GM12878 (cell line): Measurements from ENCODE around the gene ACADM. TPM values are rescaled to one million over a fixed set of nuclear protein-coding genes. Genes with fewer than 3 reads are reported as not detected.

ENCODE experiments used
- BCL11A ChIP-seq: IDR thresholded peaks from 2 replicates; pipeline ENCODE4 v1.6.1; 2011; ENCODE audit warnings: low read depth, low read length
- BRCA1 ChIP-seq: IDR thresholded peaks from 2 replicates; pipeline ENCODE4 v1.6.1; 2011; ENCODE audit warnings: low read depth, low read length, improper control_type of control experiment
- CBX3 ChIP-seq: fragments of 200-600 bp; sonication (generic); IDR thresholded peaks from 2 replicates; pipeline ENCODE4 v1.6.1; 2016; ENCODE audit warnings: low read depth, borderline replicate concordance
- CEBPB ChIP-seq, 2 experiments: fragments of 150-350 bp in 1 of 2; IDR thresholded peaks; 2 replicates each; pipeline ENCODE4 v1.6.1; 2012 to 2014; ENCODE audit warnings: low read depth in 2 of 2, low read length in 2 of 2, borderline replicate concordance in 1 of 2, inconsistent platforms in 1 of 2
- CREM ChIP-seq: IDR thresholded peaks from 2 replicates; pipeline ENCODE4 v1.6.1; 2014; ENCODE audit warnings: antibody characterized with exemption, low read depth
- EP300 ChIP-seq, 2 experiments: fragments of 150-350 bp in 1 of 2; IDR thresholded peaks; 2 replicates each; pipeline ENCODE4 v1.6.1; 2011 to 2012; ENCODE audit warnings: low read depth in 2 of 2, low read length in 2 of 2, borderline replicate concordance in 1 of 2, improper control_type of control experiment in 1 of 2, inconsistent platforms in 1 of 2; ENCODE audit not compliant: control insufficient read depth in 1 of 2
- IRF4 ChIP-seq: IDR thresholded peaks from 2 replicates; pipeline ENCODE4 v1.6.1; 2011; ENCODE audit warnings: low read depth, low read length
- JUND ChIP-seq: IDR thresholded peaks from 2 replicates; pipeline ENCODE4 v1.6.1; 2012; ENCODE audit warnings: low read depth, mild to moderate bottlenecking, low read length, improper control_type of control experiment, moderate library complexity
- MXI1 ChIP-seq: fragments of 150-350 bp; IDR thresholded peaks from 2 replicates; pipeline ENCODE4 v1.6.1; 2011; ENCODE audit warnings: low read depth, mild to moderate bottlenecking, inconsistent platforms, low read length, improper control_type of control experiment
- MYC ChIP-seq: IDR thresholded peaks from 2 replicates; pipeline ENCODE4 v1.6.1; 2011; ENCODE audit warnings: mild to moderate bottlenecking, low read length, moderate library complexity, inconsistent platforms; ENCODE audit not compliant: insufficient read depth, insufficient replicate concordance, insufficient read length, severe bottlenecking
- NFIC ChIP-seq: IDR thresholded peaks from 2 replicates; pipeline ENCODE4 v1.6.1; 2012; ENCODE audit warnings: low read depth, mild to moderate bottlenecking, inconsistent platforms, low read length, moderate library complexity
- POLR2AphosphoS2 ChIP-seq: IDR thresholded peaks from 2 replicates; pipeline ENCODE4 v1.6.1; 2011; ENCODE audit warnings: low read depth, mild to moderate bottlenecking, low read length, improper control_type of control experiment, moderate library complexity
- RFX5 ChIP-seq: IDR thresholded peaks from 2 replicates; pipeline ENCODE4 v1.6.1; 2011; ENCODE audit warnings: low read depth, low read length, improper control_type of control experiment
- SMAD5 ChIP-seq: IDR thresholded peaks from 2 replicates; pipeline ENCODE4 v1.6.1; 2016; ENCODE audit warnings: antibody characterized with exemption, low read depth
- SREBF2 ChIP-seq: IDR thresholded peaks from 2 replicates; pipeline ENCODE4 v1.6.1; 2012; ENCODE audit warnings: mild to moderate bottlenecking, low read length
- SRF ChIP-seq, 2 experiments: IDR thresholded peaks; 2 replicates each; pipeline ENCODE4 v1.6.1; 2011; ENCODE audit warnings: low read depth in 2 of 2, low read length in 2 of 2, mild to moderate bottlenecking in 1 of 2, moderate library complexity in 1 of 2
- STAT3 ChIP-seq: IDR thresholded peaks from 2 replicates; pipeline ENCODE4 v1.6.1; 2011; ENCODE audit warnings: low read depth, low read length, improper control_type of control experiment
- WRNIP1 ChIP-seq: IDR thresholded peaks from 2 replicates; pipeline ENCODE4 v1.6.1; 2011; ENCODE audit warnings: low read depth, low read length, improper control_type of control experiment, borderline replicate concordance
- ZNF622 ChIP-seq: fragments of 450-650 bp; IDR thresholded peaks from 2 replicates; pipeline ENCODE4 v1.6.1; 2017; ENCODE audit warnings: mild to moderate bottlenecking, inconsistent platforms
- polyA plus RNA-seq, 11 experiments: library from polyadenylated mRNA; depleted of rRNA in 4 of 11; unstranded in 6 of 11; stranded (reverse) in 5 of 11; fragments of >200 nt; fragmentation: Nextera tagmentation in 4 of 11; fragmentation: Illumina TruSeq in 1 of 11; extraction: Ambion mirVana in 4 of 11; extraction: Trizol in 1 of 11; gene quantifications; 1 replicate in 1 of 11; 2 replicates in 10 of 11; pipeline versions ENCODE4 v1.2.1 to v1.2.3, GENCODE V29; 2011 to 2016; ENCODE audit warnings: inconsistent platforms in 2 of 11, missing spikeins in 2 of 11, low read depth in 1 of 11
- total RNA-seq, 4 experiments: library from RNA; depleted of rRNA in 3 of 4; stranded (reverse); fragments of >200 nt in 3 of 4; fragmentation: Illumina TruSeq in 1 of 4; extraction: Trizol in 1 of 4; gene quantifications; 2 replicates each; pipeline versions ENCODE4 v1.2.1 to v1.2.3, GENCODE V29; 2013 to 2021
- TF ChIP-seq, protein P1 (sequence below): fragments of 450-650 bp; IDR thresholded peaks from 2 replicates; pipeline ENCODE4 v1.6.1; 2017; ENCODE audit warnings: low read depth, mild to moderate bottlenecking, moderate library complexity
- TF ChIP-seq, protein P2 (sequence below): fragments of 450-650 bp; IDR thresholded peaks from 2 replicates; pipeline ENCODE4 v1.6.1; 2018; ENCODE audit warnings: borderline replicate concordance, mild to moderate bottlenecking; ENCODE audit not compliant: partially characterized antibody
- TF ChIP-seq, protein P3 (sequence below): fragments of 450-650 bp; IDR thresholded peaks from 2 replicates; pipeline ENCODE4 v1.6.1; 2016; ENCODE audit warnings: mild to moderate bottlenecking
- TF ChIP-seq, protein P4 (sequence below): IDR thresholded peaks from 2 replicates; pipeline ENCODE4 v1.6.1; 2011; ENCODE audit warnings: borderline replicate concordance, low read depth, mild to moderate bottlenecking, moderate library complexity, low read length; ENCODE audit not compliant: insufficient read depth, poor library complexity, severe bottlenecking

ACADM gene
- total and polyA plus RNA-seq, 10 of the 15 experiments (the other 5 are each of a cell fraction or from before 2014, with no cell fraction given) = 119 to 245 (median 204) TPM

DNA sequence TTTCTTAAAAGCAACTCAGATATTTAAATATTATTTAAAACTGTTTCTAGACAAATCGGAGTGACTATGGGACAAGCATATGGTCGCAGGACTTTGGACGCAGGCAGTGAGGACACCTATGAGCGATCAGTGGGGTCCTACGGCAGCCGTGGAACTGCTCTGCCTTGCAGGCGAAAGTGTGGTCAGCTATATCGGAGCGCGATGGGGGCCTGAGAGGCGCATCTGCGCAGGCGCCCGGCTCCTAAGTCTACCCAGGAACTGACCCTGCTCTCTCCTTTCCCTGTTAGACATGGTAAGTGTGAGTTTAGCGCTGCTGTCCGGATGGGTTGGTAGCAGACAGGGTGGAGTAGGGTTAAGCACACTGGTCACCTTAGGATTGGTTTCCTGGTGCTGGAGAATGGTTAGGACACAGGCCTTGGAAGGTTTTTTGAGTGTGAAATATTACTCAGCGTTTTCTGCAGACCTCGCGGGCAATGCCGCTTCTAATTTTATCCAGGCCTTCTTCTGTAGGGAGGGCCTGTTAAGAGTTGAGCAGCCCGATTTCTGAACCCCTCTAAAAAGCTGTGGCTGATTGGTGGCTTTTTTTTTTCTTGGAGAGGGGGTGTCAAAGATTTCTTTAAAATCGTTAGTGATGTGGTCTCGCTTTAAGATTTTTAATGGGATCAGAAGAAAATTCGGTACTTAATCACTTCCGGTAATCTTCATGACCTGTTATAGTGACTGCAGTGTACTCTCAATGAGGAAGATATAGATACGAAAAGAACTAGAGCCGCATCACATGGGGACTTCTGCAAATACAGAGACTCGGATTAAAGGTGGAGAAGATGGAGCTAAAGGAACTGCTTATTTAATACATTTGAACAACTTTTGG lies 61.7 kb downstream of the ACADM start, which contains the start of gene RABGGTB (continued):
- TF ChIP-seq EP300 (IDR thresholded peaks at IDR 0.05; ENCODE audit: borderline replicate concordance in 1 of 2, control insufficient read depth in 1 of 2, low read depth in 2 of 2, low read length in 2 of 2) = no peak
- no peak for TF ChIP-seq BRCA1
- TF ChIP-seq BCL11A = no peak
- peak; percentile 52; the same call in 1 of the 2 replicates for TF ChIP-seq CREM
- TF ChIP-seq CBX3 = no peak
- TF ChIP-seq MYC = peak; percentile 94
- TF ChIP-seq, protein P1, sequence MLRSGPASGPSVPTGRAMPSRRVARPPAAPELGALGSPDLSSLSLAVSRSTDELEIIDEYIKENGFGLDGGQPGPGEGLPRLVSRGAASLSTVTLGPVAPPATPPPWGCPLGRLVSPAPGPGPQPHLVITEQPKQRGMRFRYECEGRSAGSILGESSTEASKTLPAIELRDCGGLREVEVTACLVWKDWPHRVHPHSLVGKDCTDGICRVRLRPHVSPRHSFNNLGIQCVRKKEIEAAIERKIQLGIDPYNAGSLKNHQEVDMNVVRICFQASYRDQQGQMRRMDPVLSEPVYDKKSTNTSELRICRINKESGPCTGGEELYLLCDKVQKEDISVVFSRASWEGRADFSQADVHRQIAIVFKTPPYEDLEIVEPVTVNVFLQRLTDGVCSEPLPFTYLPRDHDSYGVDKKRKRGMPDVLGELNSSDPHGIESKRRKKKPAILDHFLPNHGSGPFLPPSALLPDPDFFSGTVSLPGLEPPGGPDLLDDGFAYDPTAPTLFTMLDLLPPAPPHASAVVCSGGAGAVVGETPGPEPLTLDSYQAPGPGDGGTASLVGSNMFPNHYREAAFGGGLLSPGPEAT = no peak
- TF ChIP-seq IRF4 = peak; percentile 20; the same call in 1 of the 2 replicates
- peak; percentile 60; the same call in 1 of the 2 replicates for TF ChIP-seq RFX5
- no peak for TF ChIP-seq STAT3
- TF ChIP-seq SMAD5 = peak; percentile 99
- no peak for TF ChIP-seq SREBF2
- no peak for TF ChIP-seq CEBPB (IDR thresholded peaks at IDR 0.05; ENCODE audit: borderline replicate concordance in 1 of 2, low read depth in 2 of 2, low read length in 2 of 2)
- TF ChIP-seq, protein P2, sequence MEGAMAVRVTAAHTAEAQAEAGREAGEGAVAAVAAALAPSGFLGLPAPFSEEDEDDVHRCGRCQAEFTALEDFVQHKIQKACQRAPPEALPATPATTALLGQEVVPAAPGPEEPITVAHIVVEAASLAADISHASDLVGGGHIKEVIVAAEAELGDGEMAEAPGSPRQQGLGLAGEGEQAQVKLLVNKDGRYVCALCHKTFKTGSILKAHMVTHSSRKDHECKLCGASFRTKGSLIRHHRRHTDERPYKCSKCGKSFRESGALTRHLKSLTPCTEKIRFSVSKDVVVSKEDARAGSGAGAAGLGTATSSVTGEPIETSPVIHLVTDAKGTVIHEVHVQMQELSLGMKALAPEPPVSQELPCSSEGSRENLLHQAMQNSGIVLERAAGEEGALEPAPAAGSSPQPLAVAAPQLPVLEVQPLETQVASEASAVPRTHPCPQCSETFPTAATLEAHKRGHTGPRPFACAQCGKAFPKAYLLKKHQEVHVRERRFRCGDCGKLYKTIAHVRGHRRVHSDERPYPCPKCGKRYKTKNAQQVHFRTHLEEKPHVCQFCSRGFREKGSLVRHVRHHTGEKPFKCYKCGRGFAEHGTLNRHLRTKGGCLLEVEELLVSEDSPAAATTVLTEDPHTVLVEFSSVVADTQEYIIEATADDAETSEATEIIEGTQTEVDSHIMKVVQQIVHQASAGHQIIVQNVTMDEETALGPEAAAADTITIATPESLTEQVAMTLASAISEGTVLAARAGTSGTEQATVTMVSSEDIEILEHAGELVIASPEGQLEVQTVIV = no peak
- TF ChIP-seq MXI1 = peak; percentile 90
- peak; percentile 42; the same call in 1 of the 2 replicates for TF ChIP-seq NFIC
- TF ChIP-seq ZNF622 = no peak
- peak; percentile 96 for TF ChIP-seq POLR2AphosphoS2
- TF ChIP-seq WRNIP1 = 0 out of 2 replicates have a peak, but pooled peaks have one; percentile 44
- TF ChIP-seq, protein P3, sequence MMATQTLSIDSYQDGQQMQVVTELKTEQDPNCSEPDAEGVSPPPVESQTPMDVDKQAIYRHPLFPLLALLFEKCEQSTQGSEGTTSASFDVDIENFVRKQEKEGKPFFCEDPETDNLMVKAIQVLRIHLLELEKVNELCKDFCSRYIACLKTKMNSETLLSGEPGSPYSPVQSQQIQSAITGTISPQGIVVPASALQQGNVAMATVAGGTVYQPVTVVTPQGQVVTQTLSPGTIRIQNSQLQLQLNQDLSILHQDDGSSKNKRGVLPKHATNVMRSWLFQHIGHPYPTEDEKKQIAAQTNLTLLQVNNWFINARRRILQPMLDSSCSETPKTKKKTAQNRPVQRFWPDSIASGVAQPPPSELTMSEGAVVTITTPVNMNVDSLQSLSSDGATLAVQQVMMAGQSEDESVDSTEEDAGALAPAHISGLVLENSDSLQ = peak; percentile 9; the same call in 1 of the 2 replicates
- no peak for TF ChIP-seq JUND
- TF ChIP-seq, protein P4, sequence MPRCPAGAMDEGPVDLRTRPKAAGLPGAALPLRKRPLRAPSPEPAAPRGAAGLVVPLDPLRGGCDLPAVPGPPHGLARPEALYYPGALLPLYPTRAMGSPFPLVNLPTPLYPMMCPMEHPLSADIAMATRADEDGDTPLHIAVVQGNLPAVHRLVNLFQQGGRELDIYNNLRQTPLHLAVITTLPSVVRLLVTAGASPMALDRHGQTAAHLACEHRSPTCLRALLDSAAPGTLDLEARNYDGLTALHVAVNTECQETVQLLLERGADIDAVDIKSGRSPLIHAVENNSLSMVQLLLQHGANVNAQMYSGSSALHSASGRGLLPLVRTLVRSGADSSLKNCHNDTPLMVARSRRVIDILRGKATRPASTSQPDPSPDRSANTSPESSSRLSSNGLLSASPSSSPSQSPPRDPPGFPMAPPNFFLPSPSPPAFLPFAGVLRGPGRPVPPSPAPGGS = no peak
- no peak for TF ChIP-seq SRF (IDR thresholded peaks at IDR 0.05; ENCODE audit: low read depth in 2 of 2, low read length in 2 of 2)
